ENCODE data around the gene GMCL2. TPM values are rescaled to one million over a fixed set of nuclear protein-coding genes. Genes with fewer than 3 reads are reported as not detected.

Gene GMCL2
- total RNA-seq, 1 experiment from 2014 or later: not detected

GRCh38 chr5:178218827-178219226 is 31.7 kb upstream of the GMCL2 start:
- DNase-seq (ENCODE audit: low read depth, low spot score): no peak
- Histone ChIP-seq H4K20me1 (ENCODE audit: insufficient read depth) (no peaks in the 10 kb centered on the region), H3K27me3 (ENCODE audit: insufficient read depth, low read length) (no peaks in the 10 kb centered on the region), H3K4me1 (ENCODE audit: control insufficient read depth in 1 of 2, insufficient read depth in 2 of 2, low read length in 2 of 2) (peaks cover 3 to 14% of the 10 kb centered on the region in 2 experiments; a peak in 3 of 4 replicates), H3K79me2 (ENCODE audit: insufficient read depth, low read length) (peaks cover 7% of the 10 kb centered on the region; the same call in 1 of the 2 replicates), H3K9ac (ENCODE audit: low read length) (no peak overlapping the region), H3K36me3 (ENCODE audit: control insufficient read depth in 1 of 2, insufficient read depth in 2 of 2, low read length in 2 of 2) (peaks cover 16 to 29% of the 10 kb centered on the region in 2 experiments; a peak in 3 of 4 replicates), H3K9me2 (ENCODE audit: insufficient read depth) (no peaks in the 10 kb centered on the region), H3K4me3 (replicated peaks in 1 of 2; ENCODE audit: low read depth in 1 of 2, low read length in 2 of 2) (no peak overlapping the region), H3K4me2 (ENCODE audit: low read length) (no peak overlapping the region), H3K27ac (ENCODE audit: low read depth, low read length) (no peak overlapping the region), H3K9me3 (ENCODE audit: control insufficient read depth in 1 of 2, insufficient read depth in 1 of 2, low read depth in 1 of 2, low read length in 2 of 2) (no peaks in the 10 kb centered on the region), H2AFZ (ENCODE audit: low read depth, low read length, poor library complexity, severe bottlenecking) (no peak overlapping the region)
- POLR2A ChIA-PET: no interaction called here
- TF ChIP-seq EGR1 (IDR thresholded peaks at IDR 0.05; ENCODE audit: low read depth) (no peak), RAD21 (IDR thresholded peaks at IDR 0.05; ENCODE audit: low read depth) (no peak), YY1 (IDR thresholded peaks at IDR 0.05; ENCODE audit: extremely low read depth, insufficient replicate concordance, low read depth, low read length) (no peak), CEBPB (IDR thresholded peaks at IDR 0.05; ENCODE audit: low read depth) (no peak), JUND (IDR thresholded peaks at IDR 0.05) (no peak), ELF1 (IDR thresholded peaks at IDR 0.05; ENCODE audit: borderline replicate concordance, low read depth) (no peak), SIN3A (IDR thresholded peaks at IDR 0.05; ENCODE audit: low read depth) (no peak), ZNF274 (IDR thresholded peaks at IDR 0.05; ENCODE audit: low read depth, low read length) (no peak), SRF (IDR thresholded peaks at IDR 0.05; ENCODE audit: low read depth) (no peak), FOSL1 (IDR thresholded peaks at IDR 0.05; ENCODE audit: low read depth) (no peak), POLR2AphosphoS5 (IDR thresholded peaks at IDR 0.05; ENCODE audit: low read depth, low read length) (no peak), CBX3 (IDR thresholded peaks at IDR 0.05; ENCODE audit: low read depth) (no peak)
- TF ChIP-seq, protein P1, sequence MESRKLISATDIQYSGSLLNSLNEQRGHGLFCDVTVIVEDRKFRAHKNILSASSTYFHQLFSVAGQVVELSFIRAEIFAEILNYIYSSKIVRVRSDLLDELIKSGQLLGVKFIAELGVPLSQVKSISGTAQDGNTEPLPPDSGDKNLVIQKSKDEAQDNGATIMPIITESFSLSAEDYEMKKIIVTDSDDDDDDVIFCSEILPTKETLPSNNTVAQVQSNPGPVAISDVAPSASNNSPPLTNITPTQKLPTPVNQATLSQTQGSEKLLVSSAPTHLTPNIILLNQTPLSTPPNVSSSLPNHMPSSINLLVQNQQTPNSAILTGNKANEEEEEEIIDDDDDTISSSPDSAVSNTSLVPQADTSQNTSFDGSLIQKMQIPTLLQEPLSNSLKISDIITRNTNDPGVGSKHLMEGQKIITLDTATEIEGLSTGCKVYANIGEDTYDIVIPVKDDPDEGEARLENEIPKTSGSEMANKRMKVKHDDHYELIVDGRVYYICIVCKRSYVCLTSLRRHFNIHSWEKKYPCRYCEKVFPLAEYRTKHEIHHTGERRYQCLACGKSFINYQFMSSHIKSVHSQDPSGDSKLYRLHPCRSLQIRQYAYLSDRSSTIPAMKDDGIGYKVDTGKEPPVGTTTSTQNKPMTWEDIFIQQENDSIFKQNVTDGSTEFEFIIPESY (IDR thresholded peaks at IDR 0.05; ENCODE audit: extremely low read depth, insufficient replicate concordance, low read length): no peak
- TF ChIP-seq, protein P2, sequence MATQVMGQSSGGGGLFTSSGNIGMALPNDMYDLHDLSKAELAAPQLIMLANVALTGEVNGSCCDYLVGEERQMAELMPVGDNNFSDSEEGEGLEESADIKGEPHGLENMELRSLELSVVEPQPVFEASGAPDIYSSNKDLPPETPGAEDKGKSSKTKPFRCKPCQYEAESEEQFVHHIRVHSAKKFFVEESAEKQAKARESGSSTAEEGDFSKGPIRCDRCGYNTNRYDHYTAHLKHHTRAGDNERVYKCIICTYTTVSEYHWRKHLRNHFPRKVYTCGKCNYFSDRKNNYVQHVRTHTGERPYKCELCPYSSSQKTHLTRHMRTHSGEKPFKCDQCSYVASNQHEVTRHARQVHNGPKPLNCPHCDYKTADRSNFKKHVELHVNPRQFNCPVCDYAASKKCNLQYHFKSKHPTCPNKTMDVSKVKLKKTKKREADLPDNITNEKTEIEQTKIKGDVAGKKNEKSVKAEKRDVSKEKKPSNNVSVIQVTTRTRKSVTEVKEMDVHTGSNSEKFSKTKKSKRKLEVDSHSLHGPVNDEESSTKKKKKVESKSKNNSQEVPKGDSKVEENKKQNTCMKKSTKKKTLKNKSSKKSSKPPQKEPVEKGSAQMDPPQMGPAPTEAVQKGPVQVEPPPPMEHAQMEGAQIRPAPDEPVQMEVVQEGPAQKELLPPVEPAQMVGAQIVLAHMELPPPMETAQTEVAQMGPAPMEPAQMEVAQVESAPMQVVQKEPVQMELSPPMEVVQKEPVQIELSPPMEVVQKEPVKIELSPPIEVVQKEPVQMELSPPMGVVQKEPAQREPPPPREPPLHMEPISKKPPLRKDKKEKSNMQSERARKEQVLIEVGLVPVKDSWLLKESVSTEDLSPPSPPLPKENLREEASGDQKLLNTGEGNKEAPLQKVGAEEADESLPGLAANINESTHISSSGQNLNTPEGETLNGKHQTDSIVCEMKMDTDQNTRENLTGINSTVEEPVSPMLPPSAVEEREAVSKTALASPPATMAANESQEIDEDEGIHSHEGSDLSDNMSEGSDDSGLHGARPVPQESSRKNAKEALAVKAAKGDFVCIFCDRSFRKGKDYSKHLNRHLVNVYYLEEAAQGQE (IDR thresholded peaks at IDR 0.05; ENCODE audit: low read depth): no peak
- TF ChIP-seq, protein P3, sequence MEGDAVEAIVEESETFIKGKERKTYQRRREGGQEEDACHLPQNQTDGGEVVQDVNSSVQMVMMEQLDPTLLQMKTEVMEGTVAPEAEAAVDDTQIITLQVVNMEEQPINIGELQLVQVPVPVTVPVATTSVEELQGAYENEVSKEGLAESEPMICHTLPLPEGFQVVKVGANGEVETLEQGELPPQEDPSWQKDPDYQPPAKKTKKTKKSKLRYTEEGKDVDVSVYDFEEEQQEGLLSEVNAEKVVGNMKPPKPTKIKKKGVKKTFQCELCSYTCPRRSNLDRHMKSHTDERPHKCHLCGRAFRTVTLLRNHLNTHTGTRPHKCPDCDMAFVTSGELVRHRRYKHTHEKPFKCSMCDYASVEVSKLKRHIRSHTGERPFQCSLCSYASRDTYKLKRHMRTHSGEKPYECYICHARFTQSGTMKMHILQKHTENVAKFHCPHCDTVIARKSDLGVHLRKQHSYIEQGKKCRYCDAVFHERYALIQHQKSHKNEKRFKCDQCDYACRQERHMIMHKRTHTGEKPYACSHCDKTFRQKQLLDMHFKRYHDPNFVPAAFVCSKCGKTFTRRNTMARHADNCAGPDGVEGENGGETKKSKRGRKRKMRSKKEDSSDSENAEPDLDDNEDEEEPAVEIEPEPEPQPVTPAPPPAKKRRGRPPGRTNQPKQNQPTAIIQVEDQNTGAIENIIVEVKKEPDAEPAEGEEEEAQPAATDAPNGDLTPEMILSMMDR (IDR thresholded peaks at IDR 0.05 in 2 of 3, conservative IDR thresholded peaks at IDR 0.05 in 1 of 3; ENCODE audit: borderline replicate concordance in 1 of 3, insufficient read depth in 1 of 3, low read depth in 2 of 3, low read length in 2 of 3): no peak
- TF ChIP-seq, protein P4, sequence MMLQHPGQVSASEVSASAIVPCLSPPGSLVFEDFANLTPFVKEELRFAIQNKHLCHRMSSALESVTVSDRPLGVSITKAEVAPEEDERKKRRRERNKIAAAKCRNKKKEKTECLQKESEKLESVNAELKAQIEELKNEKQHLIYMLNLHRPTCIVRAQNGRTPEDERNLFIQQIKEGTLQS (IDR thresholded peaks at IDR 0.05): no peak
- intact Hi-C loops (cut with micrococcal nuclease): no loop called here
- BruUV-seq (replicated peaks): no TSS peak
- no peak for ATAC-seq
- RAD21 ChIA-PET (ENCODE audit: low non-redundant PET in 1 of 2, low total read pairs in 2 of 2, uncharacterized antibody in 2 of 2, unreplicated experiment in 2 of 2): no interaction called here
- CTCF ChIA-PET: no interaction called here
